Left lung (tissue), 10 donors: Measurements from ENCODE around the gene TPR. TPM values are rescaled to one million over a fixed set of nuclear protein-coding genes. Genes with fewer than 3 reads are reported as not detected.

Experiments used
- ATAC-seq: fragments of 200-7000 bp; cut with Tn5 transposase; one replicate; pipeline ENCODE4 v1.9.1; 2020; ENCODE audit warnings: moderate library complexity
- DNase-seq, 4 donors: peaks; one replicate each; pipeline ENCODE4 v3.0.0-alpha.2; 2013 to 2020
- H3K27ac ChIP-seq, 2 donors: fragments of 200-600 bp; sonication (generic) in 1 of 2; one replicate each; pipeline versions ENCODE4 v1.5.0 to v1.8.0; 2020 to 2021
- H3K27me3 ChIP-seq, 2 donors: fragments of 200-600 bp; sonication (generic) in 1 of 2; one replicate each; pipeline versions ENCODE4 v1.5.0 to v1.8.0; 2020 to 2021
- H3K36me3 ChIP-seq, 2 donors: fragments of 200-600 bp; sonication (generic) in 1 of 2; one replicate each; pipeline versions ENCODE4 v1.5.0 to v1.8.0; 2020 to 2021
- H3K4me1 ChIP-seq, 2 donors: fragments of 200-600 bp; one replicate each; pipeline ENCODE4 v1.8.0; 2021
- H3K4me3 ChIP-seq, 2 donors: fragments of 200-600 bp; sonication (generic) in 1 of 2; one replicate each; pipeline versions ENCODE4 v1.5.0 to v1.8.0; 2020 to 2021; ENCODE audit warnings: mild to moderate bottlenecking in 1 of 2
- H3K9me3 ChIP-seq, 2 donors: fragments of 200-600 bp; sonication (generic) in 1 of 2; one replicate each; pipeline versions ENCODE4 v1.5.0 to v1.8.0; 2020 to 2021
- CTCF ChIP-seq, 2 donors: fragments of 200-600 bp; sonication (generic) in 1 of 2; IDR thresholded peaks; one replicate each; pipeline versions ENCODE4 v1.5.0 to v1.8.0; 2021; ENCODE audit warnings: antibody characterized with exemption in 2 of 2
- intact Hi-C, 2 donors: fragments of 100-400 bp; cut with DNase I; formaldehyde crosslinking; loops; one replicate each; pipeline versions ENCODE4 v1.11.2 to v1.14.2; 2022
- polyA plus RNA-seq, 6 donors: library from polyadenylated mRNA; unstranded; fragments of 120-200 nt; gene quantifications; one replicate each; pipeline ENCODE4 v1.2.1, GENCODE V29; 2013; ENCODE audit not compliant: insufficient read length in 6 of 6
- total RNA-seq, 2 donors: library from RNA; stranded (reverse); fragmentation: NEBNext Ultra II Directional; extraction: Animal tissue kit (Norgen Biotek cat#: 25700); gene quantifications; one replicate each; pipeline ENCODE4 v1.2.1, GENCODE V29; 2021
- donor health status: DM: no; HTN: yes; CAD: no.
- donor health status: DM: no; HTN: no; CAD: no.

Gene TPR
- total and polyA plus RNA-seq, 8 donors: 77.7 to 138 (median 117) TPM

- intact Hi-C loops: no loop called here
- H3K36me3 ChIP-seq: peaks cover 17 to 100% of the 10 kb centered on the region in 2 donors
- DNase-seq: no peak
These were observed 59.5 kb downstream of the TPR start for GRCh38 chr1:186315570-186315969.

GRCh38 chr1:186311375-186312051, 63.5 kb downstream of the TPR start:
- Histone ChIP-seq H3K9me3 (no peaks in the 10 kb centered on the region), H3K4me1 (no peaks in the 10 kb centered on the region), H3K4me3 (no peak overlapping the region), H3K27ac (no peak overlapping the region), H3K36me3 (peaks cover 12 to 64% of the 10 kb centered on the region in 2 donors), H3K27me3 (no peaks in the 10 kb centered on the region)
- TF ChIP-seq CTCF (IDR thresholded peaks at IDR 0.05): no peak
- DNase-seq (no peak), ATAC-seq (no peak)
- intact Hi-C loops: no loop called here

More at GRCh38 chr1:186315570-186315969, 59.5 kb downstream of the TPR start:
- no peak overlapping the region for H3K27ac ChIP-seq
- H3K4me3 ChIP-seq: no peak overlapping the region
- H3K4me1 ChIP-seq: no peaks in the 10 kb centered on the region
- no peak for TF ChIP-seq CTCF (IDR thresholded peaks at IDR 0.05)
- H3K9me3 ChIP-seq: no peaks in the 10 kb centered on the region
- no peak for ATAC-seq
- no peaks in the 10 kb centered on the region for H3K27me3 ChIP-seq

GRCh38 chr1:186310307-186310706, 64.7 kb downstream of the TPR start:
- no peaks in the 10 kb centered on the region for H3K27me3 ChIP-seq
- H3K36me3 ChIP-seq: peaks cover 8 to 52% of the 10 kb centered on the region in 2 donors
- no peak for TF ChIP-seq CTCF (IDR thresholded peaks at IDR 0.05)
- no peak overlapping the region for H3K27ac ChIP-seq
- no peak overlapping the region for H3K4me3 ChIP-seq
- intact Hi-C loops: no loop called here
- no peaks in the 10 kb centered on the region for H3K4me1 ChIP-seq
- no peaks in the 10 kb centered on the region for H3K9me3 ChIP-seq
- no peak for DNase-seq
- ATAC-seq: no peak

- Histone ChIP-seq H3K27me3 (no peaks in the 10 kb centered on the region), H3K27ac (no peak overlapping the region), H3K4me3 (no peak overlapping the region), H3K36me3 (peaks cover 6 to 34% of the 10 kb centered on the region in 2 donors), H3K9me3 (no peaks in the 10 kb centered on the region), H3K4me1 (no peaks in the 10 kb centered on the region)
- TF ChIP-seq CTCF (IDR thresholded peaks at IDR 0.05): no peak
- intact Hi-C loops: no loop called here
- no peak for ATAC-seq
- no peak for DNase-seq
These were observed 66.6 kb downstream of the TPR start for GRCh38 chr1:186308264-186309060.

- Histone ChIP-seq H3K36me3 (peaks cover 3 to 23% of the 10 kb centered on the region in 2 donors), H3K4me3 (no peak overlapping the region), H3K27ac (no peak overlapping the region), H3K4me1 (no peaks in the 10 kb centered on the region), H3K27me3 (no peaks in the 10 kb centered on the region), H3K9me3 (no peaks in the 10 kb centered on the region)
- intact Hi-C loops: no loop called here
- ATAC-seq (no peak), DNase-seq (no peak)
- TF ChIP-seq CTCF (IDR thresholded peaks at IDR 0.05): no peak
These were observed 67.6 kb downstream of the TPR start for GRCh38 chr1:186307445-186307844.
